Loucy (cell line): Measurements from ENCODE around the gene ARIH2.

Experiments
- CTCF ChIP-seq: fragments of 200-600 bp; sonication (generic); conservative IDR thresholded peaks from 2 replicates; pipeline ENCODE4 v1.5.1; 2014; ENCODE audit warnings: mild to moderate bottlenecking, antibody characterized with exemption, low read length
- EZH2phosphoT487 ChIP-seq: fragments of 200-600 bp; IDR thresholded peaks from 2 replicates; pipeline ENCODE4 v1.6.1; 2018; ENCODE audit warnings: antibody characterized with exemption, mild to moderate bottlenecking, moderate library complexity, borderline replicate concordance

GRCh38 chr3:48898383-48899234, 20.0 kb upstream of the ARIH2 start, which contains the start of gene SLC25A20:
- 0 out of 2 replicates have a peak, but pooled peaks have one; percentile 7 for TF ChIP-seq CTCF
- no peak for TF ChIP-seq EZH2phosphoT487
